Heart left ventricle (tissue), 13 donors: ENCODE data around the gene ZNF783.

ENCODE experiments used
- POLR2A ChIP-seq, 2 donors: fragments of 450-650 bp; IDR thresholded peaks; one replicate each; pipeline ENCODE4 v1.6.1; 2017; ENCODE audit warnings: antibody characterized with exemption in 2 of 2, mild to moderate bottlenecking in 2 of 2, moderate library complexity in 2 of 2
- TF ChIP-seq, protein P1 (sequence below), 12 donors: fragments of 200-600 bp; sonication (generic) in 4 of 12; IDR thresholded peaks; one replicate each; pipeline versions ENCODE4 v1.5.0 to v1.8.0; 2018 to 2022; ENCODE audit warnings: antibody characterized with exemption in 12 of 12, mild to moderate bottlenecking in 5 of 12
- donor health status: ischemic (EF 13 %, LVEDD 7.1; RV severe dilation, severe dysfunction).
- donor health status: DM: no; HTN: yes; CAD: no.
- donor health status: DM: no; HTN: no; CAD: no.
- donor health status: ischemic (EF 25% LVEDD 6.9; RV normal size, moderate dysfunction).
- donor health status: ischemic (EF 25% LVEDD 5.7; RV mildly dilated, moderate dysfunction).
- donor health status: ischemic (EF 35%, LVEDD 5.7; RV mildly dilated, moderate dysfunction).
- donor health status: nonischemic (EF 11% LVEDD 7.7; RV severe dilation, severe dysfunction).
- donor health status: DM: yes; HTN: yes; CAD: no.
- donor health status: PGD.
- donor health status: ischemic (EF 29% LVEDD 5.4; RV normal size, mild dysfunction).
- donor health status: nonischemic (EF 23%, LVEDD 6.1; RV moderate dilation, normal function).

DNA sequence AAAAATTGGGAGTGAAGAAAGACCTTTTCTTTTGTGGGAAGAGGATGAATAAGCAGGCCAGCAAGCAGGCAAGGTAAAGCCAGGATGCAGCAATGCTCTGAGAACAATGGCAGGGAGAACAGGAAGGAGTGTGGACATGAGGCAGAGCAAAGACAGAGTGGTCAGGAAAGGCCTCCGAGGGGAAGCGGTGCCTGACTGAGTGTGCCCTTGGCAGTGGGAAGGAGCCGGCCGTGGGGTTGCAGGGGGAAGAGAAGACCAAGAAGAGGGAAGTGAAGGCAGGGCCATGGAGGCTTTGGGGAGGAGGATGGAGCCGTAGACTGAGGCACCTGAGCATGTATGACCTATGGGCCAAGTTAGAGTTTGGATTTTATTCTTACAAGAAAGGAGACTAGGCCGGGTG, 44.4 kb upstream of the ZNF783 start:
- no peak for TF ChIP-seq POLR2A (IDR thresholded peaks at IDR 0.05)
- TF ChIP-seq, protein P1, sequence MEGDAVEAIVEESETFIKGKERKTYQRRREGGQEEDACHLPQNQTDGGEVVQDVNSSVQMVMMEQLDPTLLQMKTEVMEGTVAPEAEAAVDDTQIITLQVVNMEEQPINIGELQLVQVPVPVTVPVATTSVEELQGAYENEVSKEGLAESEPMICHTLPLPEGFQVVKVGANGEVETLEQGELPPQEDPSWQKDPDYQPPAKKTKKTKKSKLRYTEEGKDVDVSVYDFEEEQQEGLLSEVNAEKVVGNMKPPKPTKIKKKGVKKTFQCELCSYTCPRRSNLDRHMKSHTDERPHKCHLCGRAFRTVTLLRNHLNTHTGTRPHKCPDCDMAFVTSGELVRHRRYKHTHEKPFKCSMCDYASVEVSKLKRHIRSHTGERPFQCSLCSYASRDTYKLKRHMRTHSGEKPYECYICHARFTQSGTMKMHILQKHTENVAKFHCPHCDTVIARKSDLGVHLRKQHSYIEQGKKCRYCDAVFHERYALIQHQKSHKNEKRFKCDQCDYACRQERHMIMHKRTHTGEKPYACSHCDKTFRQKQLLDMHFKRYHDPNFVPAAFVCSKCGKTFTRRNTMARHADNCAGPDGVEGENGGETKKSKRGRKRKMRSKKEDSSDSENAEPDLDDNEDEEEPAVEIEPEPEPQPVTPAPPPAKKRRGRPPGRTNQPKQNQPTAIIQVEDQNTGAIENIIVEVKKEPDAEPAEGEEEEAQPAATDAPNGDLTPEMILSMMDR (IDR thresholded peaks at IDR 0.05), result no peak
